ENCODE results near the gene GALNT1.

- TF ChIP-seq CTCF (IDR thresholded peaks at IDR 0.05), result no peak
- TF ChIP-seq POLR2A (IDR thresholded peaks at IDR 0.05), result no peak
Observed at GRCh38 chr18:35590935-35591334, 9.4 kb downstream of the GALNT1 start.
